Astrocyte of the hippocampus (primary cell): Measurements from ENCODE around the gene KRTAP10-10.
"Not testable (repeated sequence)": the region's sequence is repeated elsewhere in the genome, so short reads cannot be mapped to it uniquely, and the experiment has no call there.

Experiments used
- DNase-seq: peaks from one replicate; pipeline ENCODE4 v3.0.0; 2011; ENCODE audit warnings: low read depth, low spot score

Gene KRTAP10-10

GRCh38 chr21:44626262-44626661, 10.9 kb upstream of the KRTAP10-10 start:
- DNase-seq: no peak

GRCh38 chr21:44626673-44627143, 10.4 kb upstream of the KRTAP10-10 start, which contains the start of gene KRTAP10-9:
KRTAP10-9 (plus strand) TSS chr21:44627093; CDS start chr21:44627172, 79 bp downstream.
- DNase-seq: no peak

GRCh38 chr21:44627181-44627822, 9.9 kb upstream of the KRTAP10-10 start:
- not testable (repeated sequence) for DNase-seq

DNA sequence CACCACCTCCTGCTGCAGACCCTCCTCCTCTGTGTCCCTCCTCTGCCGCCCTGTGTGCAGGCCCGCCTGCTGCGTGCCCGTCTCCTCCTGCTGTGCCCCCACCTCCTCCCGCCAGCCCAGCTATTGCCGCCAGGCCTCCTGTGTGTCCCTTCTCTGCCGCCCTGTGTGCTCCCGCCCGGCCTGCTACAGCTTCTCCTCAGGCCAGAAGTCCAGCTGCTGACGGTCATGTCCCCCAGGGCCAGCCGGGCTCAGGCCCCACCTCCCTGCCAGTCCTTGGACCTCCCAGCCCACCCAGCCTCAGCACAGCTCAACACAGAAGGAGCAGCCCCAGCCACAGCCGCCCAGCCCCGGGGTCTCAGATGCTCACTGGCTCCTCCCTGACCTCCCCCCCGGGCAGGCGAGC, 9.3 kb upstream of the KRTAP10-10 start:
- DNase-seq: not testable (repeated sequence)

GRCh38 chr21:44628707-44629391, 8.3 kb upstream of the KRTAP10-10 start:
- no peak for DNase-seq

DNA sequence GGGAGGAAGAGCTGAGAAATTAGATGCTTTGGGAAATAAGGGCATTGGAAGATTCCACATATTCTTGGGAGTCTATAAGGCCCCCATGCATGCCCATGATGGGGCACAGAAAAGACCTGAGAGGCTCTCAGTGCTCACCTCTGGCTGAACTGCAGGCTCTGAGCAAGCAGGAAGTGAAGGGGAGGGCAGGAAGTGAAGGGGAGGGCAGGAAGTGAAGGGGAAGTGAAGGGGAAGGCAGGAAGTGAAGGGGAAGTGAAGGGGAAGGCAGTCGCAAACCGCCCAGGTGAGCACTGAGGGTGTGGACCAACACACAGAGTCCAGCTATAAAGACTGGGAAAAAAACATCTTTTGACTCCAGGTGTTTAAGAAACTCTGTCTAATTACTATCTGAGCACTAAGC, 6.7 kb upstream of the KRTAP10-10 start:
- DNase-seq: no peak

DNA sequence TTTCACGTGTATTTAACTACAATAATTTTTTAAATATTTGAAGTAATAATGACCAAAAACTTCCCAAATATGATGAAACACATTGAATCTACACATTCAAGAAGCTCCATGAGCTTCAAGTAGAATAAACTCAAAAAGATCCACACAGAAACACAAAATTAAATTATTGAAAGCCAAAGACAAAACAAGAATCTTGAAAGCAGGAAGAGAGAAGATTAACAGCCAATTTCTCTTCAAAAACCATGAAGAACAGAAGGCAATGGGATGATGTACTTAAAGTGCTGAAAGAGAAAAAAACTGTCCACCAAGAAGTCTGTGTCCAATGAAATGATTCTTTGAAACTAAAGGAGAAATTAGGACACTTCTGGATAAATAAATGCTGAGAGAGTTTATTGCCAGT, 5.1 kb upstream of the KRTAP10-10 start:
- DNase-seq: no peak

- DNase-seq: no peak
Observed at GRCh38 chr21:44636209-44637017, 743 bp upstream of the KRTAP10-10 start.

- DNase-seq: not testable (repeated sequence)
Observed at GRCh38 chr21:44637851-44638348, 744 bp downstream of the KRTAP10-10 start.

GRCh38 chr21:44638506-44639330, 1.6 kb downstream of the KRTAP10-10 start:
- not testable (repeated sequence) for DNase-seq

DNA sequence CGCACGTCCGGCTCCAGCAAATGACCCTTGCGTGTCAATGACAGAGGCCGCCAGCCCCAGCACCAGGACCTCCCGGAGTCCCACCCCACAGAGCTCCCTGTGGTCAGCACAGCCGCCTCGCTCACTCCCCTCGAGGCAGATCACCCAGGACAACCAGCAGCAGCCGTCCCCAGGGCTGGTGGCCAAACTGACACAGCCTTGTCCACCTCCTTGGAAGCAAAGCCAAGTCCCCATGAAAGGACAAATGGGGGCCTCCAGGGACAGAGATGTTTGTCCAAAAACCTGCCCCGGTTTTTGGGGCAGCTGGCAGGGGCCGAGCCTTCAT, 2.1 kb downstream of the KRTAP10-10 start:
- DNase-seq: no peak

DNA sequence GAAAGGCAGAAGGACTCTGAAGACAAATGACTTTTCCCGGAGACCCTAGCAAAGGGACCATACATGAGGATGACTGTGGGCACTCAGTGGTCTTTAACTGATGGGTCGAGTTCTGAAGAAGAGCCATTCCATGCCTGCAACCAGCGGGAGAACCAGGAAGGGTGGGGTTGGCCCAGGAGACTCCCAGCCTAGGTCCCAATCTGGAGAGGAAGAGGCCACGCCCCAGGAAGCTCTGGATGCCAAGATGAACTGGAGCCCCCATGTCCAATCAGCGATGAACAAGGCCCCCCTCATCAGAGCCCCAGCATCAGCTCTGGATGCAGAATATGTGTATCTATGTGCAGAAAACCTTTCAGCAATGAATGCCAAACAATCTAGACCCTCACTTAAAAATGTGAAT, 3.6 kb downstream of the KRTAP10-10 start:
- DNase-seq: no peak

DNA sequence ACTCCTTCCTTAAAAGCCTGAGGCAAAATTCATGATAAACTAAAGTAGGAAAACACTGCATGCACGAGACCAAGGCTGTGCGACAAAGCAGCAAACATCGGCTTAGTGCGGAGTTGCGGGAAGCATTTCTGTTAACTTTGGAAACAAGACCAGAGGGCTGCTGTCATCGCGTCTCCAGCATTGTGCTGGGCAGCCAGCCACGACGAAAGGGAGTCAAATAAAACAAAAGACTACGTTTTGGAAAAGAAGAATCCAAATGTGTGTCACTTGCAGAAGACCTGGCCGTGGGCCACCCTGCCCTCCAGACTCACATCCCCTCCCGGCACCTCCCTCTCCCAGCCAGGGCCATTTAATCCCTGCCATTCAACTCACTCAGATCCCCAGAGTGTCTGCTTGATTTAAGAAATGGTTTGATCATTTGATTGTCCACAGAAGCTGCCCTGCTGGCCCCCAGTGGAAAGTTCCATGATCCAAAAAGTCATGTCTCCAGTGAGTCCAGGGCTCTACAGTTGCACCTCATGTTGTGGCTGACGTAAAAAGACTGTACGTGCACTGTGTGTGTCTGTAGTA, 6.7 kb downstream of the KRTAP10-10 start:
- DNase-seq: no peak

- DNase-seq: no peak
Observed at GRCh38 chr21:44644878-44645277, 7.7 kb downstream of the KRTAP10-10 start.

DNA sequence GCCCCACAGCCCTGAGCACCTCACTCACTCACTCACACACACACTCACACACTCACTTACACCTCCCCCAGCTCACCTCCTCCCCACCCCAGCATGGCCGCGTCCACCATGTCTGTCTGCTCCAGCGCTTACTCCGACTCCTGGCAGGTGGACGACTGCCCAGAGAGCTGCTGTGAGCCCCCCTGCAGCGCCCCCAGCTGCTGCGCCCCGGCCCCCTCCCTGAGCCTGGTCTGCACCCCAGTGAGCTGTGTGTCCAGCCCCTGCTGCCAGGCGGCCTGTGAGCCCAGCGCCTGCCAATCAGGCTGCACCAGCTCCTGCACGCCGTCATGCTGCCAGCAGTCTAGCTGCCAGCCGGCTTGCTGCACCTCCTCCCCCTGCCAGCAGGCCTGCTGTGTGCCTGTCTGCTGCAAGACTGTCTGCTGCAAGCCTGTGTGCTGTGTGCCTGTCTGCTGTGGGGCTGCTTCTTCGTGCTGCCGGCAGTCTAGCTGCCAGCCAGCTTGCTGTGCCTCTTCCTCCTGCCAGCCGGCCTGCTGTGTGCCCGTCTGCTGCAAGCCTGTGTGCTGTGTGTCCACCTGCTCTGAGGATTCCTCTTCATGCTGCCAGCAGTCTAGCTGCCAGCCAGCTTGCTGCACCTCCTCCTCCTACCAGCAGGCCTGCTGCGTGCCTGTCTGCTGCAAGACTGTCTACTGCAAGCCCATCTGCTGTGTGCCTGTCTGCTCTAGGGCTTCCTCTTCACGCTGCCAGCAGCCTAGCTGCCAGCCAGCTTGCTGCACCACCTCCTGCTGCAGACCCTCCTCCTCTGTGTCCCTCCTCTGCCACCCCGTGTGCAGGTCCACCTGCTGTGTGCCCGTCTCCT, 9.4 kb downstream of the KRTAP10-10 start, which contains the start of gene KRTAP10-11:
KRTAP10-11 (plus strand) TSS at position 49 of the 856 bp plus-strand sequence; CDS start at position 94, 45 bp downstream.
- not testable (repeated sequence) for DNase-seq

GRCh38 chr21:44647222-44647552, 10.0 kb downstream of the KRTAP10-10 start:
- no peak for DNase-seq

DNA sequence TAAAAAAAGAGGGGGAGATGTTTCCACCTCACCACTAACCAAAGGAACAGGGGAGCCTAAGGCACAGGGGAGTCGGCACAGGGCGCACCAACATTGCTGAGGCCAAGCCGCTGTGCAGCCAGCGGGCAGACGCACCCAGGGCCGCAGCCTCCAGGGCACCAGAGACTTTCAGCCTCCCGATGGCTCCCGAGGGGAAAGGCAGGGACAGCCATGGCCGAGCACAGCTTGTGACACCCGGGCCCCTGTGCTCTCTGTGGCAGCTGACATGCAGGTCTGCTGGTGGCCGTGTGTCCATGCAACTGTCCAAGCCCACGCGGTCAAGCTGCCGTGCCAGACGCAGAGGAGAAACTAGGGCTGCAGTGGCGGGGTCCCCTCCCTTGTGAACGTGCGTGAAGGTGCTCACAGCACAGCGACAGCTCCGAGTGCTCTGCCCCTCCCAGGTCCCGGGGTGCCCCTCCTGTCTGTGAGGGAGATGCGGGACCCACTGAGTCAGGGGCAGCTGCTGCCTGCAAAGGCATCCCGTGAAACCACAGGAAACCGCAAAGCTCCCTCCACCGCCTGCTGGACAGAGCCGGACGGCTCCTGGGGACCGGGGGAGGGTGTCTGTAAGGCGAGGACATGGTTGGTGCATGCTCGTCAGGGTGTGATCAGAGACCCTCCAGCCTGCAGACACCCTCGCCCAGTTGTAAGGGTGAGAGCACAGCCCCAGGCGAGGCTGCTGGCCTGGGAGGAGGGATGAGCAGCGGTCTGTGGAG, 11.6 kb downstream of the KRTAP10-10 start:
- DNase-seq: no peak

- DNase-seq: no peak
Observed at GRCh38 chr21:44649521-44650100, 12.5 kb downstream of the KRTAP10-10 start.
